Smooth muscle cell (in vitro differentiated cells): ENCODE results near the gene DNAH14. TPM values are rescaled to one million over a fixed set of nuclear protein-coding genes. Genes with fewer than 3 reads are reported as not detected.
"Not testable (repeated sequence)": the region's sequence is repeated elsewhere in the genome, so short reads cannot be mapped to it uniquely, and the experiment has no call there.

Experiments used
- DNase-seq: peaks from one replicate; lab custom pipeline; 2025; ENCODE audit not compliant: unreplicated experiment; lab: John Stamatoyannopoulos, UW
- H2AFZ ChIP-seq: fragments of 200-600 bp; sonication (generic); 2 replicates; pipeline ENCODE4 v1.6.0; 2016; ENCODE audit warnings: antibody characterized with exemption, low read depth, mild to moderate bottlenecking
- H3F3A ChIP-seq: fragments of 200-600 bp; sonication (generic); 2 replicates; pipeline ENCODE4 v1.6.0; 2017; ENCODE audit warnings: antibody characterized with exemption, low read depth
- H3K27ac ChIP-seq: fragments of 200-600 bp; sonication (generic); 2 replicates; pipeline ENCODE4 v1.5.1; 2016; ENCODE audit warnings: low read depth, mild to moderate bottlenecking
- H3K27me3 ChIP-seq: fragments of 200-600 bp; sonication (generic); 2 replicates; pipeline ENCODE4 v1.6.1; 2016; ENCODE audit warnings: low read depth, mild to moderate bottlenecking
- H3K36me3 ChIP-seq: fragments of 200-600 bp; sonication (generic); 2 replicates; pipeline ENCODE4 v1.5.1; 2016; ENCODE audit warnings: low read depth
- H3K4me1 ChIP-seq: fragments of 200-600 bp; sonication (generic); 2 replicates; pipeline ENCODE4 v1.5.1; 2016; ENCODE audit warnings: low read depth
- H3K4me2 ChIP-seq: fragments of 200-600 bp; sonication (generic); 2 replicates; pipeline ENCODE4 v1.6.0; 2016; ENCODE audit warnings: mild to moderate bottlenecking
- H3K4me3 ChIP-seq: fragments of 200-600 bp; sonication (generic); 2 replicates; pipeline ENCODE4 v1.5.1; 2016; ENCODE audit warnings: mild to moderate bottlenecking
- H3K79me2 ChIP-seq: fragments of 200-600 bp; sonication (generic); 2 replicates; pipeline ENCODE4 v1.6.0; 2016; ENCODE audit warnings: low read depth, mild to moderate bottlenecking
- H3K9ac ChIP-seq: fragments of 200-600 bp; sonication (generic); 2 replicates; pipeline ENCODE4 v1.6.0; 2016; ENCODE audit warnings: low read depth
- H3K9me3 ChIP-seq: fragments of 200-600 bp; sonication (generic); replicated peaks from 2 replicates; pipeline ENCODE4 v1.5.1; 2016; ENCODE audit warnings: low read depth
- H4K20me1 ChIP-seq: fragments of 200-600 bp; sonication (generic); 2 replicates; pipeline ENCODE4 v1.6.0; 2016; ENCODE audit warnings: low read depth
- CTCF ChIP-seq: fragments of 200-600 bp; sonication (generic); IDR thresholded peaks from 2 replicates; pipeline ENCODE4 v1.5.1; 2017; ENCODE audit warnings: borderline replicate concordance, mild to moderate bottlenecking, antibody characterized with exemption; ENCODE audit not compliant: insufficient read depth, poor library complexity, severe bottlenecking
- WGBS: methylation state at CpG from one replicate; pipeline ENCODE4 v1.1.7; 2016; ENCODE audit warnings: low lambda C conversion rate; 5-methylcytosine and 5-hydroxymethylcytosine counted together
- polyA plus RNA-seq: library from polyadenylated mRNA; unstranded; fragments of >200 nt; fragmentation: Nextera tagmentation; extraction: Ambion mirVana; gene quantifications from 2 replicates; pipeline ENCODE4 v1.2.1, GENCODE V29; 2016
- total RNA-seq: library from RNA; depleted of rRNA; stranded (reverse); fragments of >200 nt; gene quantifications from 2 replicates; pipeline ENCODE4 v1.2.3, GENCODE V29; 2014

Gene DNAH14
- total and polyA plus RNA-seq, 2 experiments from 2014 or later, result 9.4 to 44.0 TPM

- no peak overlapping the region for H3K4me3 ChIP-seq
- no peak overlapping the region for H3K4me2 ChIP-seq
- no peak for DNase-seq
- no peaks in the 10 kb centered on the region for H4K20me1 ChIP-seq
- 81% methylated on average over 2 of the region's 2 CpGs for WGBS
- H3F3A ChIP-seq, result no peaks in the 10 kb centered on the region
- H3K27ac ChIP-seq, result no peak overlapping the region
- no peaks in the 10 kb centered on the region for H3K27me3 ChIP-seq
- H3K79me2 ChIP-seq, result no peaks in the 10 kb centered on the region
- H3K36me3 ChIP-seq, result no peaks in the 10 kb centered on the region
- no peak for TF ChIP-seq CTCF
- no peak overlapping the region for H3K9ac ChIP-seq
- H3K4me1 ChIP-seq, result no peaks in the 10 kb centered on the region
- no peak overlapping the region for H2AFZ ChIP-seq
- no peaks in the 10 kb centered on the region for H3K9me3 ChIP-seq
Observed at GRCh38 chr1:225230483-225230882, 301.0 kb downstream of the DNAH14 start.

GRCh38 chr1:225232930-225233329, 303.5 kb downstream of the DNAH14 start:
- not testable (repeated sequence) for H3K9ac ChIP-seq, H3K4me1 ChIP-seq, H3K27me3 ChIP-seq, H2AFZ ChIP-seq, H3K4me3 ChIP-seq, H4K20me1 ChIP-seq, H3K9me3 ChIP-seq, DNase-seq, H3K36me3 ChIP-seq, H3K79me2 ChIP-seq, H3F3A ChIP-seq, H3K27ac ChIP-seq, H3K4me2 ChIP-seq
- 86% methylated on average over 1 of the region's 1 CpG for WGBS

GRCh38 chr1:225242611-225243010, 313.1 kb downstream of the DNAH14 start:
- WGBS, result 96% methylated on average over 3 of the region's 3 CpGs
- no peak overlapping the region for H2AFZ ChIP-seq
- no peaks in the 10 kb centered on the region for H3K79me2 ChIP-seq
- no peaks in the 10 kb centered on the region for H3K27me3 ChIP-seq
- no peak overlapping the region for H3K9ac ChIP-seq
- no peaks in the 10 kb centered on the region for H3K36me3 ChIP-seq
- H3K4me2 ChIP-seq, result no peak overlapping the region
- H4K20me1 ChIP-seq, result no peaks in the 10 kb centered on the region
- no peak for DNase-seq
- no peaks in the 10 kb centered on the region for H3F3A ChIP-seq
- H3K4me3 ChIP-seq, result no peak overlapping the region
- H3K9me3 ChIP-seq, result no peaks in the 10 kb centered on the region
- no peaks in the 10 kb centered on the region for H3K4me1 ChIP-seq
- TF ChIP-seq CTCF, result no peak
- no peak overlapping the region for H3K27ac ChIP-seq

- Histone ChIP-seq H3K36me3 (no peaks in the 10 kb centered on the region), H3K9me3 (no peaks in the 10 kb centered on the region), H4K20me1 (no peaks in the 10 kb centered on the region), H3K79me2 (no peaks in the 10 kb centered on the region), H3F3A (no peaks in the 10 kb centered on the region), H3K27me3 (no peaks in the 10 kb centered on the region), H3K27ac (no peak overlapping the region), H3K4me3 (no peak overlapping the region), H3K4me1 (no peaks in the 10 kb centered on the region), H3K4me2 (no peak overlapping the region), H2AFZ (no peak overlapping the region), H3K9ac (no peak overlapping the region)
- no peak for DNase-seq
- WGBS, result 94% methylated on average over 4 of the region's 4 CpGs
- TF ChIP-seq CTCF, result no peak
Observed at GRCh38 chr1:225250432-225250831, 321.0 kb downstream of the DNAH14 start.
